ENCODE data around the gene ABHD2. TPM values are rescaled to one million over a fixed set of nuclear protein-coding genes. Genes with fewer than 3 reads are reported as not detected.
A peak's percentile ranks its signal among the peaks of the same experiment; 100 is the strongest.

Gene ABHD2
- total RNA-seq, 2 donors from 2014 or later, result 44.9 to 52.3 TPM

GRCh38 chr15:89196994-89197393, 108.7 kb downstream of the ABHD2 start:
- H3K9me3 Mint-ChIP-seq, result no peaks in the 10 kb centered on the region
- DNase-seq (ENCODE audit: low spot score in 2 of 2) (peak in 1 of 2 donors; percentile 72), ATAC-seq (peak; percentile 49 to 79)
- peaks cover 13 to 31% of the 10 kb centered on the region in 2 donors for H3K36me3 Mint-ChIP-seq
- H3K27ac Mint-ChIP-seq, result peak overlapping the region; percentile 70 to 74

DNA sequence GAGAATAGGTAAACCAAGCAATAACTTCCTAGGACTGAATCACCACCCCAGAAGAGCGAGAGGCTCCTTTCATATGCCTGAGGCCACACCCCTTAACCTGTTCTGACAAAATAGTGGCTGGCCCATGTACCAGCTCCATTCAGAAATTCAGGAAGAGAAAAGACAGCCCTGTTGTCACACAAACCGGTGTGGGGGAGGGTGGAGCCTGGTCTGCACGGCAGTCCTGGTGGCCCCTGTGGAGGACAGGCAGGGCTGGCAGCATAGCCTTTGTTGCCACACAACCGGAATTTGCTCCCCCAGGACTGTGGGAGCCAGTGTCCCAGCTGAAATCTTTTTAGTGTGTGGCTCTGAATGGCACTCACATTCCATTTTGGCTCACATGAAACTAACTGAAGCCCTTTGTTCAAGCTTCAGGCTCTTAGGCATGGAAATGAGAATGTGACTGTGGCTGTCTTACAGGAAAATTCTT, 109.3 kb downstream of the ABHD2 start:
- DNase-seq (ENCODE audit: low spot score in 2 of 2) (peak in 1 of 2 donors; percentile 28), ATAC-seq (peak; percentile 72 to 83)
- Mint-ChIP-seq H3K27ac (peak overlapping the region; percentile 70 to 74), H3K36me3 (peaks cover 13 to 31% of the 10 kb centered on the region in 2 donors), H3K9me3 (no peaks in the 10 kb centered on the region)

DNA sequence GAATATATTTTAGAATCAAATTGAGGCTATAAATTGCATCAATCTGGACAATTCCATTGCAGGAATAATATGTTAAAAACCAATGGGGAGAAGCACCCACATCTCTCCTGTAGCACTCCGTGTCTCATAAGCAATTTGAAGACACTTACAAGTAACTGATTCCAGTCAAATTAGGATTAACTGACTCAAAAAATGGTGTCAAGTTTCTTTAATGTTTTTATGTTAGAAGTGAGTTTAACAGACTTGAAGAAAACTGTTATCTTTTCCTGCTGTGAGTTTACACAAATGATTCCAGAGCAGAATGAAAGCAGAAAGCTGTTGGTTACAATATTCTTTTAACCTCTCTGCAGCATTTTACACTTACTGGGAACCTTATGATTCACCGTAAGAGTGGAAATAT, 109.9 kb downstream of the ABHD2 start:
- ATAC-seq, result peak; percentile 18 to 61
- peaks cover 10 to 24% of the 10 kb centered on the region in 2 donors for H3K36me3 Mint-ChIP-seq
- peak overlapping the region; percentile 29 to 92 for H3K27ac Mint-ChIP-seq

GRCh38 chr15:89198934-89199333, 110.7 kb downstream of the ABHD2 start:
- H3K27ac Mint-ChIP-seq, result peak overlapping the region; percentile 29 to 92
- no peaks in the 10 kb centered on the region for H3K9me3 Mint-ChIP-seq
- peaks cover 8 to 25% of the 10 kb centered on the region in 2 donors for H3K36me3 Mint-ChIP-seq
- ATAC-seq (no peak), DNase-seq (ENCODE audit: low spot score in 2 of 2) (no peak)

More for the DNA sequence above, 109.9 kb downstream of the ABHD2 start:
- no peaks in the 10 kb centered on the region for H3K9me3 Mint-ChIP-seq
- DNase-seq (ENCODE audit: low spot score in 2 of 2), result no peak

- no peak for DNase-seq (ENCODE audit: low spot score in 2 of 2)
- H3K36me3 Mint-ChIP-seq, result peaks cover 8 to 25% of the 10 kb centered on the region in 2 donors
- no peaks in the 10 kb centered on the region for H3K9me3 Mint-ChIP-seq
- H3K27ac Mint-ChIP-seq, result no peak overlapping the region
- no peak for ATAC-seq
Measured at GRCh38 chr15:89199746-89200145, 111.5 kb downstream of the ABHD2 start.

- peaks cover 7 to 25% of the 10 kb centered on the region in 2 donors for H3K36me3 Mint-ChIP-seq
- no peaks in the 10 kb centered on the region for H3K9me3 Mint-ChIP-seq
- H3K27ac Mint-ChIP-seq, result no peak overlapping the region
- DNase-seq (ENCODE audit: low spot score in 2 of 2) (no peak), ATAC-seq (no peak)
Measured at GRCh38 chr15:89200182-89200581, 111.9 kb downstream of the ABHD2 start.

GRCh38 chr15:89201465-89202005, 113.3 kb downstream of the ABHD2 start:
- ATAC-seq (no peak), DNase-seq (ENCODE audit: low spot score in 2 of 2) (no peak)
- Mint-ChIP-seq H3K9me3 (no peaks in the 10 kb centered on the region), H3K36me3 (peaks cover 0 to 20% of the 10 kb centered on the region in 2 donors), H3K27ac (no peak overlapping the region)

DNA sequence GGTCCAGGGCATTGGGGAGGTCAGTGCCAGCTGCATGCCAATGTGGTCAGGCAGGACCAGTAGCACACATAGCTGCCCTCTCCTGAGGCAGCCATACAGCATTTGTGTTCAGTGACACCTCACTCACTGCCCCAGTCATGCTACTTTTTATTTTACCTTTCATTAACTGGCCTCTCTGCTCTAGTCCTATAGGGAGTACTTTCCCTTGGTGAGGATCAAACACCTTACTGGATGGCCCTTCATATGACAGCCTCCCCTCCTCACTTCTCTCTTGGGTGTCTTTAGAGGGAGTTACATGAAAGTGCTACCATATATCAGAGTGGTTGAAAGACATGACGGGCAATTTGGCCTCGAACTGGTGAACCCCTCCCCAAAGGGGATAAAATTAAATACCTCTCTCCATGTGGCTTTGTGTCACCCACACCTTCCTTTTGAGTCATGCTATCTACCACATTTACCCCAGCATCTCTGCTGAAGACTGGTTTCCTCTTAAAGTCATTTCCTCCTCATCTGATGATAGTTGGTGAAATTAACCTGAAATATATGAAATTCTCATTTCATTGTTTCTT, 115.5 kb downstream of the ABHD2 start:
- Mint-ChIP-seq H3K36me3 (peaks cover 0 to 16% of the 10 kb centered on the region in 2 donors), H3K27ac (peak overlapping the region in 1 of 2 donors; percentile 40), H3K9me3 (no peaks in the 10 kb centered on the region)
- peak; percentile 89 to 90 for ATAC-seq
- DNase-seq (ENCODE audit: low spot score in 2 of 2), result peak in 1 of 2 donors; percentile 44

GRCh38 chr15:89205991-89206585, 117.8 kb downstream of the ABHD2 start:
- Mint-ChIP-seq H3K9me3 (no peaks in the 10 kb centered on the region), H3K36me3 (peaks cover 0 to 13% of the 10 kb centered on the region in 2 donors), H3K27ac (no peak overlapping the region)
- DNase-seq (ENCODE audit: low spot score in 2 of 2), result no peak
- no peak for ATAC-seq

- Mint-ChIP-seq H3K36me3 (peaks cover 0 to 5% of the 10 kb centered on the region in 2 donors), H3K27ac (peak overlapping the region in 1 of 2 donors; percentile 54), H3K9me3 (no peaks in the 10 kb centered on the region)
- peak; percentile 69 to 78 for ATAC-seq
- peak; percentile 79 to 82 for DNase-seq (ENCODE audit: low spot score in 2 of 2)
Measured at GRCh38 chr15:89206908-89207331, 118.7 kb downstream of the ABHD2 start.

- Mint-ChIP-seq H3K36me3 (peaks cover 0 to 5% of the 10 kb centered on the region in 2 donors), H3K27ac (no peak overlapping the region), H3K9me3 (no peaks in the 10 kb centered on the region)
- DNase-seq (ENCODE audit: low spot score in 2 of 2) (no peak), ATAC-seq (no peak)
Measured at GRCh38 chr15:89208256-89208655, 120.0 kb downstream of the ABHD2 start.

DNA sequence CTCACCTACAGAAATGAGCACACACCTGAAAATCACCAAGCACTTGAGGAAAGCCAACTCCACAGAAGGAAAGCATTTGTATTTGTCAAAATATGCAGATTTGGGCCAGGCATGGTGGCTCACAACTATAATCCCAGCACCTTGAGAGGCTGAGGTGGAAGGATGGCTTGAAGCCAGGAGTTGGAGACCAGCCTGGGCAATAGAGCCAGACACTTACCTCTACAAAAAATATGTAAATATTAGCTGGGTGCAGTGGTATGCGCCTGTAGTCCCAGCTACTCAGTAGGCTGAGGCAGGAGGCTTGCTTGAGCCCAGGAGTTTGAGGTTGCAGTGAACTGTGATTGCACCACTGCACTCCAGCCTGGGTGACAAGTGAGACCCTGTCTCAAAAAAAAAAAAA, 120.8 kb downstream of the ABHD2 start:
- Mint-ChIP-seq H3K36me3 (no peaks in the 10 kb centered on the region), H3K9me3 (no peaks in the 10 kb centered on the region), H3K27ac (peak overlapping the region in 1 of 2 donors; percentile 72)
- DNase-seq (ENCODE audit: low spot score in 2 of 2) (no peak), ATAC-seq (no peak)

- DNase-seq (ENCODE audit: low spot score in 2 of 2) (no peak), ATAC-seq (no peak)
- no peaks in the 10 kb centered on the region for H3K9me3 Mint-ChIP-seq
- no peaks in the 10 kb centered on the region for H3K36me3 Mint-ChIP-seq
- no peak overlapping the region for H3K27ac Mint-ChIP-seq
Measured at GRCh38 chr15:89211678-89212170, 123.5 kb downstream of the ABHD2 start.

- ATAC-seq (no peak), DNase-seq (ENCODE audit: low spot score in 2 of 2) (no peak)
- H3K36me3 Mint-ChIP-seq, result no peaks in the 10 kb centered on the region
- no peak overlapping the region for H3K27ac Mint-ChIP-seq
- no peaks in the 10 kb centered on the region for H3K9me3 Mint-ChIP-seq
Measured at GRCh38 chr15:89215627-89216026, 127.4 kb downstream of the ABHD2 start.

DNA sequence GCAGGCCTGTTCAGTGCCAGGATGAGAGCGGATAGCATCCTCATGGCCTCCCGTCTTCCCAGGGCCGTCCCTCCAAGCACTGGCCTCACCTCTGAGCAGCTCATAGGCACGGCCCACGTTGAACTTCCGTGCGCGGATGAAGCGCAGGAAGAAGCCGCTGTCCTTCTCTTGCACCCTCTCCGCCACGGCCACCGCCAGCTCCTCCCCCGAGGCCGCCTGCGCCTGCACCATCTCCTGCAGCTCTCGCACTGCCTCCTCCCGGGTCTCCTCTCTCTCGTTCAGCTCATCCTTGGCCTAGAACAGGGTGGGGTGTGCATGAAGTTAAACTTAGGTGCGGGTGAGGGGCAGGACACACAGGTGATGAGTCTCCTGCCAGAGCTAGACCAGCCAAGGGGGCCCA, 128.8 kb downstream of the ABHD2 start:
- no peak for ATAC-seq
- DNase-seq (ENCODE audit: low spot score in 2 of 2), result no peak
- Mint-ChIP-seq H3K36me3 (no peaks in the 10 kb centered on the region), H3K9me3 (no peaks in the 10 kb centered on the region), H3K27ac (no peak overlapping the region)

DNA sequence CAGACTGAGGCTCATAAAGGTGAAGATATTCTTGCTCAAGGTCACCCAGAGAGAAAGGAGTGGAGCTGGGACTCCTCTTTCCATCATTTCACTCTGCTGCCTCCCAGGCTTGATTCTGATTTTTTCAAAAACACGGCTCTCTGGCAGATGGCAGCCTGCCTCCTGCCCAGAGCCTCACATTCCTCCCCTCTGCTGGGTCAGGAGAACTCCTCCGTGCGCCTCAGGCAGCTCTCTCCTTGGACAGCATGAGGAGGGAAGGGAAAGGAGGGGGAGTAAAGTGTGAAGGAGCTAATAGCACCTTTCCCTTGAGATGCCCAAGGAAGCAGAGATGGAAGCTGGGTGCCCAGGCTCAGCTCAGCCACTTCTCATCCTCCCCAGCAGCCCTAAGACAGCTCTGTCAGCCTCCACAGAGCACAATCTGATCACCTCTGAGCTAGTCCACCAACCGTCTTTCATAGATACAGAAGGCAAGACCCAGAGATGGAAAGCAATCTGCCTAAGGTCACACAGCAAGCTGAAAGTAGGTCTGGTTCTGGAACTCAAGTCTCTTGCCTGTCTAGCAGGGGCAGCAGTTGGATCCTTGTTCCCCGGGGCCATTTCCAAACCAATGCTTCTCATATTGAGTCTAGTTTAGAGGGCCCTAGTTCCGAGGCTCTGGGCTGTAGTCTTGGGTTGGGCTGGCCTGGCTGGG, 129.6 kb downstream of the ABHD2 start:
- no peak for ATAC-seq
- H3K9me3 Mint-ChIP-seq, result no peaks in the 10 kb centered on the region
- DNase-seq (ENCODE audit: low spot score in 2 of 2), result no peak
- no peaks in the 10 kb centered on the region for H3K36me3 Mint-ChIP-seq
- no peak overlapping the region for H3K27ac Mint-ChIP-seq

DNA sequence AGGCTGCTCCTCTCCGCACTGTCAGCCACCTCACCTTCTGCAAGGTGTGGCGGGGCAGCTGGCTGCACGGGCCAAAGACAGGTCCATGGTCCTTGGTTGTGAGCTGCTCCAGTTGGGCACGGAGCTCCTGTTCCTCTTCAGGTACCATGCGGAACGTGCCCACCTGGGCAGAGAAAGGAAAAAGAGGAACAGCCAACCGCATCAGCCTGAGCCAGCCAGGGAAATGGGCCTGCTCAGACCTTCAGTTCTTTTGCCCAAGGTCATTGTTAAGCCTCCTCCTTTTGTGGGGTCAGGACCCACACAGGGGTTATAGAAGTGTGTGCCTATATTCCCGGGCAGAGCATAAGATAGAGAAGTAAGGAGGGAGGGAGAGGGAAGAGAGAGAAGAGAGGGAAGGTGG, 130.3 kb downstream of the ABHD2 start:
- Mint-ChIP-seq H3K9me3 (no peaks in the 10 kb centered on the region), H3K27ac (no peak overlapping the region), H3K36me3 (no peaks in the 10 kb centered on the region)
- no peak for ATAC-seq
- DNase-seq (ENCODE audit: low spot score in 2 of 2), result no peak

All from activated naive CD4-positive, alpha-beta T cell treated with anti-CD3 and anti-CD28 coated beads, Interleukin-2, amount 50 U/mL, for 72 hours (primary cell).